Myocyte (in vitro differentiated cells): Measurements from ENCODE around the gene ADPRH. TPM values are rescaled to one million over a fixed set of nuclear protein-coding genes. Genes with fewer than 3 reads are reported as not detected.

Source experiments
- DNase-seq: peaks from one replicate; pipeline ENCODE4 v3.0.0-alpha.2; 2012; ENCODE audit warnings: low read depth
- total RNA-seq: library from RNA; depleted of rRNA; stranded (reverse); fragments of >200 nt; gene quantifications from 2 replicates; pipeline ENCODE4 v1.2.3, GENCODE V29; 2014

The ADPRH gene
- total RNA-seq, 1 donor from 2014 or later, result 20.1 TPM

DNA sequence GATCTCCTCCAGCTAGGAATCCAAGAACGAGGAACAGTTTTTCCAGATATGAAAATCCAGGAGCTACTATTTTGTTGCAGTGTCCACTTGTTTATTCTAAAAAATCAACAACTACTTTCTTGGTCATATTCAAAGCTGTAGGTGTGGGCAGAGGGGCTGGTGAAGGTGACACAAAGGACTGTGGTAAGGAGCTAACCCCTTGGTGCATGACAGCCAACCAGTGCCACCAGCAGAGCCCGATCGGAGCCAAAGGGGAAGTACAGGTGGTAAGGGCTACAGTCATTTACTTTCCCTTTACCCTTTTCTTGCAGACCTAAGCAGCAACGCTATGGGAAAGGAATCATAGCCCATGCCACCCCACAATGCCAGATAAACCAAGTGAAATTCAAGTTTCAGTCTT lies 49.1 kb downstream of the ADPRH start:
- DNase-seq, result no peak

DNA sequence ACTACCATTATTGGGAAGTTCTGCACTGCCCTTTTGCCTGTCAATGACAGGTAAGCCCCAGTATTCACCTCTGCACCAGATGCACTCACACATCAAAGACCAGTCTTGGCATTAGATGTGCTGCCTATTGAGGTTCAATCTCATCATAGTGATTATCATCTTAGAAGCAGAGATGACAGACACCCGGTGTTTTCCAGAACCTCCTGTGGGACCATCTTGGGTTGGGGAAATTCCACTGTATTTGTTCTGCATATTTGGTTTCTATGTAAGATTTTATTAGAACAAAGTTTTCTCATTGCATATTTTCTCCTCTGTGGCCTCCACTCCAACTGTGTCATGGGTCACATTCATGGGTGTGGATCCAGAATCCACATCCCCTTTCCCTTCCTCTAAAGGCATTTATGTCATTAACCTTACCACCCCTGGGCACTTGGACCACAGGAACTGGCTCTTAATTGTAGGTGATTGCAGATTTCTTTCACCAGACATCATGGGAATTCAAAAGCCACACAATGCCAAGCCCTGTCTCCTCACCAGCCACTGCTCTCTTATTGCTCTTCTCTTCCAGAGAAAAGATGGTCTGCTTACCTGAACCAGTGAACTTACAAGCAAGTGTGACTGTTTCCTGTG lies 49.6 kb downstream of the ADPRH start:
- DNase-seq, result peak; percentile 43

DNA sequence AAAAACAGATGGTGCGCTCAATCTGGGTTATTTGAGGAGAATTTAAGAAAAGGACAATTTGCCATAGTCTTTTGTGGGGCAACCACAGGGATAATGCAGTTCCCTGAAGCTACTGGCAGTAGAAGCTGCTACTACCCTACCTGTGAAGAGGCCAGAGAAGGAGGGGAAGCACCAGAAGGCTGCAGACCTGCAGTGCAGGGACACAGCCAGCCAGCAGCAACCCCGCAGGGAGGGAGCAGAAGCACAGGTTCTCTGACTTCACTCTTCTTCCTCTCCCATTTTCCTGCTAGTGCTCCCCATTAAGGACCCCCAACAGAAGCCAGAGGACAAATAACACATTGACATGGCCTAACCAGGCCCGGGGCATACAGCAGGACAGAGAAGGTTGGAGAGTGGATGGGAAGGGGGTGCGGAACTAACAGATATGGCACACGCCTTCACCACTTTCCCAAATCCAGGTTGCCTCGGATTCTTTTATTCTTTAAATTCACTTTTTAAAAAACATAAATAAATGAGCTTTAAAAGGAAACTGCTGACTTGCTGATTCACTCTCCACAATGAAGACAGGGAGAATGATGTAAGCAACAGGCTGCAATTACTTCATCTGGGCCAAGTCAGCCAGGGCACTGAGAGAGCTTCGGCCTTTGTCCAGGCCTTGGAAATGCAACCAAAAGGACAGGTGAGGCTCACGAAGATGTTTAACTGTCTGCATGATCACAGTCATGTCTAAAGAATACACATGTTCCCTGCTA lies 51.0 kb downstream of the ADPRH start:
- DNase-seq, result peak; percentile 58

DNA sequence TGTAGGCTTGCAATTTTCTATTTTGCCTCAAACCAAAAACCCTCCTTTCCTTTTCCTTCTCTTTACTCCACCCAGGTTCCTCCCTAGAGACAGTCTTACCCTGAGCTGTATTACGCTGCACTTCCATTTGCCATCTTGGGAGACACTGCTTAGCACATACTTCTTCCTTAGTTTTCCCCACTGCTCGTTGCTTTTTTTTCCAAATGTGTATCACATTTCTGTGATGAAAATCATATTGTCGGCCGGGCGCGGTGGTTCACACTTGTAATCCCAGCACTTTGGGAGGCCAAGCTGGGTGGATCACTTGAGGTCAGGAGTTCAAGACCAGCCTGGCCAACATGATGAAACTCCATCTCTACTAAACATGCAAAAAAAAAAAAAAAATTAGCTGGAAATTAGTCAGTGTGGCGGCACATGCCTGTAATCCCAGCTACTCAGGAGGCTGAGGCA lies 51.6 kb downstream of the ADPRH start:
- no peak for DNase-seq

DNA sequence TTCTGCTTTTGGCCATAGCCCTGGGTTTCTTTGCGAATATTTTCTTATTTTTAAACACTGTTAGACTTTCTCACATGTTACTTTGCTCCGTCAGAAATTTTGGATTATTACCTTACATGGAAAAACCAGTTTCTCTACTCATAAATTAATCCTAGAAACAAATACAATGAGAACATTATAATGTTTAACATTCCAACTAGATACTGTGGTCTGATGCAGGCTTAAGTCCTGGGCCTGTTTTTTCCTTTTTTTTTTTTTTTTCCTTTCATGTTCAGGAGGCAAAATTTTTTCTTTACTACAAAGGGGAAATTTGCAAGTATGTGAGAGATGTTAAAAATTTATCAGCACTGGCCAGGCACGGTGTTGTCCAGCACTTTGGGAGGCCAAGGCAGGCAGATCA lies 52.2 kb downstream of the ADPRH start:
- DNase-seq, result peak; percentile 26

DNA sequence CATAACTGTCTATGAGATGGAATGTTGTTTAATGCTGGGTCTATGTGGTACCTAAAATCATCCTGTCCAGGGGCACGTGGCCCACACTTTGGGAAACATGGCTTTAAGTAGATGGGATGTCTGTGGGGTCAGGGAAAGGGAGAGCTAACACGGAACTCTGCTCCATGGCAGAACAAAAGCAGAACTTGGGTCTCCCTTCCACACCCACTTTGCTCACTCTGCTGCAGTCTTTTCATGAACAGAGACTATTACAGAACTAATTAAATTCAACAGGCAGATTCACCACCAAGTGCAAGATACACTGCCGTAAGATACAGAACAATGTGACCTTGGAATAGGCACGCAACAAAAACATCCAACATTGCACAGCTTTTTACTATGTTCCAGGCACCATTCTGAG lies 52.9 kb downstream of the ADPRH start:
- no peak for DNase-seq

DNA sequence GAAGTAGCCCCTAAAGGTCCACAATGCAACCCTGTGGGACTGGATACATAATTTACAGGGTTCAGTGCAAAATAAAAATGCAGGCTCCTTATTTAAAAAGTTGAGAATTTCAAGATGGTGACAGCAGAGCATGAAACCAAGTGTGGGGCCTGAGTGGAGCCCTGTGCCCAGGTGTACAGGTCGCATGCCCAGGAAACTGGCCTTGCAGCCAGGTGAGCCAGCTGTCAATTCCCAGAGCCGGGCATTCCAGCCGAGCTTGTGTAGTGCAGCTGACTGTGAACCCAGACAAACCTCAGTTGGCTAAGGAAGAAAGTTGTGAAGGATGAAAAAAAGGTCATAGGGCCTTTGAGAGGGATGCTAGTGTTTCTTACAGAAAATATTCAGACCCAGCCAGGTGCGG lies 53.5 kb downstream of the ADPRH start:
- DNase-seq, result no peak

DNA sequence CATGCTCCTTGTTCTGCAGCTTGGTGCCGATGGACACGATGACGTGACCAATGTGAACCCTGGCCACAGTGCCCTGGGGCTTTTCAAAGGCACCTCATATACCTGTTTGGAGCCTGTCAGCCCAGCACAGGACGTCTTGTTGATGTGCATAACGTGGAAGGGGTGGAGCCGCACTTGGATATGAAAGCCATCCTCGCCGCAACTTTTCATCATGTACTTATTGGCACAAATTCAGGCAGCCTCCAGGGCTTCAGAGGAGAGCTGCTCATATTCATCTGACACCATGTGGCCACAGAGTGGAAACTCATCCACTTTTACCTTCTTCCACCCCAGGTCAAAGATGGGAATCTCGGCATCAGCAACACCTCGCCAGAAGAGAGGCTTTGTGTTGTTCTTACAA lies 56.4 kb downstream of the ADPRH start:
- DNase-seq, result no peak

DNA sequence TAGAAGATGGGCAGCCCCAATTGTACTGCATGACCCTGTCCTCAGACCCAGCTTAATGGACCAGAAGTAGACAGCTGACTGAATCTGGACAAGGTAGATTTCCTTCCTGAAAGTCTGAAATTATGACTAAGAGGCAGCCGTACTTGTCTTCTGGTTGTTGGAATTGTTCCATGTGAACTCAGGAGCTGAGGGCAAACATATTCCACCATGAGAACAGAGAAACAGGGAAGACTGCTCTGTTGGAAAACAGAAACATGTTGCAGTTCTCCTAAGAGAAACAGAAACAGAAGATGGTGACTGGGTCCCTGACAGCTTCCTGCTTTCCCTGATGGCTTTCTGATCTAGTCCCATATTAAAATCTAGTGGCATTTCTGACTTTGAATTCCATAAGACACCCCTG lies 57.0 kb downstream of the ADPRH start:
- peak; percentile 56 for DNase-seq

DNA sequence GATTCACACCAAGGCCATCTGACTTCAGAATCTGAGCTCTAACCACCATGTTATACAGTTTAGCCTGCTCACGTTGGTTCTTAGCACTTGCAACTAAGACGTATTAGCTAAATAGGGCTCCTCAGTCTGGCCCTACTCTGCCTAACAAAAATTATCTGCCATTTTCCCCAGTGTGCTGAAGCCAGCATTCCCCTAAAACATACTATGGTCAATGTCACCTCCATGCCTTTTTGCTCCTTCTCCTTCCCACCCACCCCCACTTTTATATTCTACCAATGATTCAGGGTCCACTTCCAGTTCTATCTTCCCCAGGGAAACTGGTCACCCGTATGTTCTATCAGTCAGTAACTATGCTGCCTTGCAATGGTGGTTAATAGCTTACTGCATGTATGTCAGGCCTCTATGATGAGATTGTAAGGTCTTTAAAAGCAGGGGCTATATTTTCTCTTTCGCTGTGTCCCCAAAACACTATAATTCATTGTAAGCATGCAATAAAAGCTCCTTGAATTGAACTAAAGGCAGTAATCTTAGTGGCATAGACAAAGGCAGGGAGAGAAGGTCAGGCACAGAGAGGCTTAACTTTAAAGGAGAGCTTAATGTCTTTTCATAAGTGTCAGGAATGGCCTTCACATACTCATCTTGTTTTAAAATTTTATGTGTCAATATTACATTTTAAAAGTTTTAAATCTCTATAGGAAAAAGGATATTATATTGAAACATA lies 57.8 kb downstream of the ADPRH start:
- peak; percentile 13 for DNase-seq

DNA sequence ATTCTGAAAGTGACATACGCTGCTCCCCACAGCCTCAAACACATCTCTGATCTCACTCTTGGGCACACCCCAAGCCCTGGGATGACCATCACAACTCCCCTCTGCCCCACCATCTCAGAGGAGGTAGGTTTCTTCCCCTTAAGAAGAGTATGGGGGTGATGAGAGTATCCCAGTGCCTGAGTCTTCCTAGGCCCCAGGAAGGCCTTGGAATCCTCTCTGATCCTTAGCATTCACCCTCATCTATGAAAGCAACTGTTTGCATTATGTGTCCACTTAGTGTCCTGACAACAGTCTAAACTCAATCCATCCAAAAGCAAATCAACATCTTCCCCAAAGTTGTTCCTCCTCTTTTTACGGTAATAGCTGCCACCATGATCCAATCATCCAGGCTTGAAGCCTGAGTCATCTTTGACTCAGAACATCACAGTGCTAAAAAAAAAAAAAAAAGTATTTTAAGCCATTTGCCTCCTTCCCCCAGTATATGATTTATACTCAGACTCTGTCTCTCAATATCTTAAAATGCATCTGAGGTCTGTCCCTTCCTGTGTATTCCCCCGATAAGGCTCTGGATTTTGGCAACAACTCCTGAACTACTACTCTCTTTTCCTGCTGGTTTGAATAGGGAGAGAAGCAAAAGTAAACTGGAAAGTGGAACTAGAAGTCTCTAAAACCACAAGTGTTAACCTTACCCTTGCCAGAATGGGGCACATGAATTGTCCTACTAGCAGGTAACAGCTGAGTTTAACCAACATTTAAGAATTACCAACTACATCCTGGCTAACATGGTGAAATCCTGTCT lies 58.6 kb downstream of the ADPRH start:
- DNase-seq, result peak; percentile 90

Other genes with a start within 250 kb of the ADPRH start
- 29.2 and 54.1 TPM in 2 replicates for gene TMEM39A, start 115.9 kb upstream of the ADPRH start, total RNA-seq
- 20.7 and 21.0 TPM in 2 replicates for gene POGLUT1, start 110.5 kb upstream of the ADPRH start, total RNA-seq
- gene TIMMDC1, start 80.9 kb upstream of the ADPRH start, total RNA-seq, result 73.1 and 86.4 TPM in 2 replicates
- gene CD80, start 19.9 kb upstream of the ADPRH start, total RNA-seq, result 0.21 and 2.2 TPM in 2 replicates
- 2.8 and 6.7 TPM in 2 replicates for gene PLA1A, start 18.4 kb downstream of the ADPRH start, total RNA-seq
- gene POPDC2, start 81.1 kb downstream of the ADPRH start, total RNA-seq, result 3.5 and 4.2 TPM in 2 replicates
- 48.2 and 62.2 TPM in 2 replicates for gene COX17, start 97.9 kb downstream of the ADPRH start, total RNA-seq
- gene CFAP91, start 123.5 kb downstream of the ADPRH start, total RNA-seq, result 0.45 and 0.78 TPM in 2 replicates
- gene NR1I2, start 202.6 kb downstream of the ADPRH start, total RNA-seq, result 0.83 TPM in 1 of 2 replicates, not detected in the other